Measurements from ENCODE around the gene IL27RA. TPM values are rescaled to one million over a fixed set of nuclear protein-coding genes. Genes with fewer than 3 reads are reported as not detected.

The IL27RA gene
- total RNA-seq, 2 donors from 2014 or later = 10.3 to 10.8 TPM

- no peak overlapping the region for H3K27ac ChIP-seq (ENCODE audit: low read depth, low read length)
- DNase-seq = no peak
- H3K9me3 Mint-ChIP-seq = no peaks in the 10 kb centered on the region
- no peaks in the 10 kb centered on the region for H3K9me3 ChIP-seq (ENCODE audit: control insufficient read depth, low read length)
- 83 to 88% methylated on average over 4 to 7 of the region's 7 CpGs for WGBS, 2 experiments (ENCODE audit: insufficient coverage in 1 of 2, insufficient read length in 1 of 2)
- no peaks in the 10 kb centered on the region for H3K27me3 Mint-ChIP-seq (ENCODE audit: insufficient read depth)
- peak overlapping the region; percentile 81 for H3K27ac Mint-ChIP-seq
- H3K36me3 ChIP-seq (ENCODE audit: control insufficient read depth, insufficient read depth, low read length) = peaks cover 10% of the 10 kb centered on the region
- peaks cover 40% of the 10 kb centered on the region for H3K36me3 Mint-ChIP-seq (ENCODE audit: low read depth)
- H3K9ac ChIP-seq (ENCODE audit: extremely low read depth, low read length, poor library complexity, severe bottlenecking) = no peak overlapping the region
- no peak for TF ChIP-seq CTCF (conservative IDR thresholded peaks at IDR 0.05)
- H3K4me3 Mint-ChIP-seq = no peak overlapping the region
- no peak overlapping the region for H3K4me3 ChIP-seq (ENCODE audit: low read length)
- peaks cover 22% of the 10 kb centered on the region for H3K4me1 Mint-ChIP-seq
- H3K27me3 ChIP-seq (ENCODE audit: control insufficient read depth, insufficient read depth, low read length, poor library complexity, severe bottlenecking) = no peaks in the 10 kb centered on the region
- H3K4me1 ChIP-seq (ENCODE audit: control insufficient read depth, insufficient read depth, low read length) = no peaks in the 10 kb centered on the region
Observed at GRCh38 chr19:13989487-13989886, 42.1 kb upstream of the IL27RA start.

GRCh38 chr19:13990085-13990484 is 41.5 kb upstream of the IL27RA start:
- H3K27ac Mint-ChIP-seq = peak overlapping the region; percentile 81
- DNase-seq = no peak
- no peak overlapping the region for H3K4me3 Mint-ChIP-seq

GRCh38 chr19:13992025-13992424 is 39.5 kb upstream of the IL27RA start:
- Histone ChIP-seq H3K36me3 (ENCODE audit: control insufficient read depth, insufficient read depth, low read length) (peaks cover 10% of the 10 kb centered on the region), H3K9ac (ENCODE audit: extremely low read depth, low read length, poor library complexity, severe bottlenecking) (no peak overlapping the region), H3K27ac (ENCODE audit: low read depth, low read length) (no peak overlapping the region), H3K27me3 (ENCODE audit: control insufficient read depth, insufficient read depth, low read length, poor library complexity, severe bottlenecking) (no peaks in the 10 kb centered on the region), H3K4me3 (ENCODE audit: low read length) (no peak overlapping the region), H3K9me3 (ENCODE audit: control insufficient read depth, low read length) (no peaks in the 10 kb centered on the region), H3K4me1 (ENCODE audit: control insufficient read depth, insufficient read depth, low read length) (no peaks in the 10 kb centered on the region)
- Mint-ChIP-seq H3K36me3 (ENCODE audit: low read depth) (peaks cover 42% of the 10 kb centered on the region), H3K4me1 (peaks cover 18% of the 10 kb centered on the region), H3K4me3 (no peak overlapping the region), H3K27ac (no peak overlapping the region), H3K27me3 (ENCODE audit: insufficient read depth) (no peaks in the 10 kb centered on the region), H3K9me3 (no peaks in the 10 kb centered on the region)
- WGBS, 2 experiments (ENCODE audit: insufficient coverage in 1 of 2, insufficient read length in 1 of 2) = 88 to 91% methylated on average over 5 to 7 of the region's 7 CpGs
- no peak for DNase-seq
- no peak for TF ChIP-seq CTCF (conservative IDR thresholded peaks at IDR 0.05)

More at GRCh38 chr19:13990085-13990484, 41.5 kb upstream of the IL27RA start:
- Mint-ChIP-seq H3K9me3 (no peaks in the 10 kb centered on the region), H3K27me3 (ENCODE audit: insufficient read depth) (no peaks in the 10 kb centered on the region), H3K36me3 (ENCODE audit: low read depth) (peaks cover 42% of the 10 kb centered on the region), H3K4me1 (peaks cover 22% of the 10 kb centered on the region)
- Histone ChIP-seq H3K9ac (ENCODE audit: extremely low read depth, low read length, poor library complexity, severe bottlenecking) (no peak overlapping the region), H3K4me1 (ENCODE audit: control insufficient read depth, insufficient read depth, low read length) (no peaks in the 10 kb centered on the region), H3K9me3 (ENCODE audit: control insufficient read depth, low read length) (no peaks in the 10 kb centered on the region), H3K36me3 (ENCODE audit: control insufficient read depth, insufficient read depth, low read length) (peaks cover 10% of the 10 kb centered on the region), H3K4me3 (ENCODE audit: low read length) (no peak overlapping the region), H3K27me3 (ENCODE audit: control insufficient read depth, insufficient read depth, low read length, poor library complexity, severe bottlenecking) (no peaks in the 10 kb centered on the region), H3K27ac (ENCODE audit: low read depth, low read length) (no peak overlapping the region)
- no peak for TF ChIP-seq CTCF (conservative IDR thresholded peaks at IDR 0.05)
- 91 to 100% methylated on average over 2 to 8 of the region's 8 CpGs for WGBS, 2 experiments (ENCODE audit: insufficient coverage in 1 of 2, insufficient read length in 1 of 2)
